WTC11 (cell line): Measurements from ENCODE around the gene TBC1D3I. TPM values are rescaled to one million over a fixed set of nuclear protein-coding genes. Genes with fewer than 3 reads are reported as not detected.
"Not testable (repeated sequence)": the region's sequence is repeated elsewhere in the genome, so short reads cannot be mapped to it uniquely, and the experiment has no call there.

Experiments
- ATAC-seq: fragments of 200-7000 bp; cut with Tn5 transposase; 2 replicates; pipeline ENCODE4 v1.10.0; 2021; ENCODE audit warnings: mild to moderate bottlenecking, moderate library complexity
- CTCF ChIA-PET: fragments of 300-600 bp; sonication (Branson Sonifier 250); formaldehyde crosslinking; loops from one replicate; lab custom pipeline; 2021; ENCODE audit warnings: antibody characterized with exemption; lab: Charles Lee
- POLR2A ChIA-PET: fragments of 350-600 bp; sonication (Branson Sonifier 250); formaldehyde crosslinking; loops from one replicate; lab custom pipeline; 2021; ENCODE audit warnings: antibody characterized with exemption; lab: Charles Lee
- DNase-seq: peaks from one replicate; pipeline ENCODE4 v3.0.0; 2021; ENCODE audit warnings: low spot score
- H3K27ac Mint-ChIP-seq: 2 replicates; pipeline ENCODE4 v1.8.0; 2021; ENCODE audit warnings: mixed read lengths
- H3K27me3 Mint-ChIP-seq: 2 replicates; pipeline ENCODE4 v1.8.0; 2021; ENCODE audit warnings: low read depth, mild to moderate bottlenecking, moderate library complexity, mixed read lengths
- H3K36me3 Mint-ChIP-seq: 2 replicates; pipeline ENCODE4 v1.8.0; 2021; ENCODE audit warnings: mixed read lengths
- H3K4me1 Mint-ChIP-seq: 2 replicates; pipeline ENCODE4 v1.8.0; 2022; ENCODE audit warnings: mixed read lengths
- H3K4me3 Mint-ChIP-seq: 2 replicates; pipeline ENCODE4 v1.8.0; 2021; ENCODE audit warnings: mild to moderate bottlenecking, moderate library complexity, mixed read lengths
- H3K9me3 Mint-ChIP-seq: 2 replicates; pipeline ENCODE4 v1.8.0; 2021; ENCODE audit warnings: mixed read lengths
- ELF4 ChIP-seq: sonication (generic); formaldehyde crosslinking; IDR thresholded peaks from 2 replicates; pipeline ENCODE4 v1.8.1; 2022; ENCODE audit warnings: low read depth, mild to moderate bottlenecking, moderate library complexity, missing genetic modification reagents
- EMX1 ChIP-seq: fragments of 250-450 bp; sonication (Bioruptor Pico); IDR thresholded peaks from 2 replicates; pipeline ENCODE4 v1.8.0; 2021; ENCODE audit warnings: mild to moderate bottlenecking
- ETV6 ChIP-seq: sonication (generic); formaldehyde crosslinking; IDR thresholded peaks from 2 replicates; pipeline ENCODE4 v1.8.1; 2022; ENCODE audit warnings: mild to moderate bottlenecking, missing genetic modification reagents
- FOXP1 ChIP-seq: sonication (generic); formaldehyde crosslinking; IDR thresholded peaks from 2 replicates; pipeline ENCODE4 v1.8.0; 2022; ENCODE audit warnings: missing genetic modification reagents, mild to moderate bottlenecking, moderate library complexity, borderline replicate concordance
- GRHL2 ChIP-seq: fragments of 250-450 bp; sonication (Bioruptor Pico); IDR thresholded peaks from 2 replicates; pipeline ENCODE4 v1.8.0; 2022; ENCODE audit warnings: mild to moderate bottlenecking, moderate library complexity; ENCODE audit not compliant: insufficient replicate concordance, severe bottlenecking
- HMGA2 ChIP-seq: fragments of 250-450 bp; sonication (Bioruptor Pico); IDR thresholded peaks from 2 replicates; pipeline ENCODE4 v1.4.0; 2021; ENCODE audit warnings: mild to moderate bottlenecking, moderate library complexity
- NFE2L1 ChIP-seq: sonication (generic); formaldehyde crosslinking; IDR thresholded peaks from 2 replicates; pipeline ENCODE4 v1.8.1; 2023; ENCODE audit warnings: missing genetic modification reagents
- NR3C1 ChIP-seq: sonication (generic); formaldehyde crosslinking; conservative IDR thresholded peaks from 2 replicates; pipeline ENCODE4 v1.8.1; 2023; ENCODE audit warnings: low read depth, mild to moderate bottlenecking, missing genetic modification reagents
- PRRX2 ChIP-seq: fragments of 250-450 bp; sonication (Bioruptor Pico); IDR thresholded peaks from 2 replicates; pipeline ENCODE4 v1.8.0; 2021; ENCODE audit warnings: mild to moderate bottlenecking
- RELA ChIP-seq: sonication (generic); formaldehyde crosslinking; IDR thresholded peaks from 2 replicates; pipeline ENCODE4 v1.8.1; 2022; ENCODE audit warnings: missing genetic modification reagents, mild to moderate bottlenecking, borderline replicate concordance
- RORB ChIP-seq: fragments of 250-450 bp; sonication (Bioruptor Pico); IDR thresholded peaks from 2 replicates; pipeline ENCODE4 v1.9.0; 2021; ENCODE audit warnings: mild to moderate bottlenecking
- TEAD4 ChIP-seq: sonication (generic); formaldehyde crosslinking; IDR thresholded peaks from 2 replicates; pipeline ENCODE4 v1.8.0; 2022; ENCODE audit warnings: mild to moderate bottlenecking, missing genetic modification reagents
- ZNF396 ChIP-seq: fragments of 250-450 bp; sonication (Bioruptor Pico); IDR thresholded peaks from 2 replicates; pipeline ENCODE4 v1.8.0; 2021; ENCODE audit warnings: mild to moderate bottlenecking, moderate library complexity, borderline replicate concordance
- total RNA-seq: library from RNA; stranded (reverse); gene quantifications from 3 replicates; pipeline ENCODE4 v1.2.3, GENCODE V29; 2021
- TF ChIP-seq, protein P1 (sequence below): sonication (generic); formaldehyde crosslinking; IDR thresholded peaks from 2 replicates; pipeline ENCODE4 v1.8.0; 2022; ENCODE audit warnings: missing genetic modification reagents
- TF ChIP-seq, protein P2 (sequence below): sonication (generic); formaldehyde crosslinking; IDR thresholded peaks from 2 replicates; pipeline ENCODE4 v1.8.0; 2022; ENCODE audit warnings: mild to moderate bottlenecking, missing genetic modification reagents
- TF ChIP-seq, protein P3 (sequence below): sonication (generic); formaldehyde crosslinking; IDR thresholded peaks from 2 replicates; pipeline ENCODE4 v1.8.1; 2022; ENCODE audit warnings: missing genetic modification reagents, borderline replicate concordance
- TF ChIP-seq, protein P4 (sequence below): sonication (generic); formaldehyde crosslinking; IDR thresholded peaks from 2 replicates; pipeline ENCODE4 v1.8.0; 2022; ENCODE audit warnings: mild to moderate bottlenecking, missing genetic modification reagents
- TF ChIP-seq, protein P5 (sequence below): fragments of 250-450 bp; sonication (Bioruptor Pico); IDR thresholded peaks from 2 replicates; pipeline ENCODE4 v1.9.0; 2021; ENCODE audit warnings: moderate library complexity, mild to moderate bottlenecking, inconsistent platforms, borderline replicate concordance
- TF ChIP-seq, protein P6 (sequence below): sonication (generic); formaldehyde crosslinking; IDR thresholded peaks from 2 replicates; pipeline ENCODE4 v1.8.1; 2022; ENCODE audit warnings: low read depth, missing genetic modification reagents, borderline replicate concordance

The TBC1D3I gene
- total RNA-seq, 1 experiment from 2014 or later, result 0.39 TPM

DNA sequence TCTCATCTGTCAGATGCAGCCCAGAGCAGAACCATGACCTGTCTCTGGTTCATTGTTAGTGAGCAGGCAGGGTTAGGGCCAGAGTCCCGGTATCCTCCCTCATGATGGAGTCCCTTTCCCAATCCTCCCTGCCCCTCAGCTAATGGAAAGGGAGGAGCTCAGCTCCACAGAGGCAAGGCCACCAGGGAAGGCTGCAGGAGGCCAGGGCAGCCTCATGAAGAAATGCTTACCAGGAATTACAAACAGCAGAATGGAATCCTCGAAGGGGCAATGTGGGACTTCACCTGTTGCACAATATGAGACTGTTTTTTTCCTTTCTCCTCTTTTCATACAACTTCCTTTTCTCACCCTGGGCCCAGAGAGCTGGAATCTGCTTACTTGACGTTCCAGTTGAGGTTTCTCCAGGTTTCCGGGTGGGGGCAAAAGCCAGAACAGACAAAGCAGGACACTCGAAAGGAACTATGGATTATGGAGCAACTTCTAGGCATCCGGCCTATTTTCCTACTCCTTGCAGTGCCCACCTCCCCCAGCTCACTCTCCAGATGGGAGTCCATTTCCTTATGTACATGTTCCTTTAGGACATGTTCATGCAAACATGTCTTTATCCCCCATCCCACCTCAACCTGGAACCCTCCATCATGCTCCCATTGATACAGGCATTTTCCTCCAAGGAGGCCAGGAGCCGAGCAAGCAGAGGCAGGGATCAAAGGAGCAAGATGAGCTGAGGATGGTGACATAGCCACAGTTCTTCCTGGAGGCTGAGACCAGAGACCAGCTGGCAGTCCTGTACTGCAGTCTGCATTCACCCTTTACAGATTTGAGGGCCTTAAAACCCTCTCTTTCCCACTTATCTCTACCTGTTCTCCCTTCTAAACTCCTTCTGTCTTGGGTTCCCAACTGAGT lies 48.7 kb downstream of the TBC1D3I start:
- H3K4me1 Mint-ChIP-seq, CTCF ChIA-PET, H3K4me3 Mint-ChIP-seq, H3K27me3 Mint-ChIP-seq, H3K27ac Mint-ChIP-seq, ATAC-seq, DNase-seq: not testable (repeated sequence)
- H3K9me3 Mint-ChIP-seq, result peaks cover 30% of the 10 kb centered on the region
- peaks cover 16% of the 10 kb centered on the region for H3K36me3 Mint-ChIP-seq
- POLR2A ChIA-PET, result interaction anchor here (0.8 kb wide), 1 partner anchor 33 kb away, joined by 3 read pairs; no protein-coding TSS in a partner anchor

DNA sequence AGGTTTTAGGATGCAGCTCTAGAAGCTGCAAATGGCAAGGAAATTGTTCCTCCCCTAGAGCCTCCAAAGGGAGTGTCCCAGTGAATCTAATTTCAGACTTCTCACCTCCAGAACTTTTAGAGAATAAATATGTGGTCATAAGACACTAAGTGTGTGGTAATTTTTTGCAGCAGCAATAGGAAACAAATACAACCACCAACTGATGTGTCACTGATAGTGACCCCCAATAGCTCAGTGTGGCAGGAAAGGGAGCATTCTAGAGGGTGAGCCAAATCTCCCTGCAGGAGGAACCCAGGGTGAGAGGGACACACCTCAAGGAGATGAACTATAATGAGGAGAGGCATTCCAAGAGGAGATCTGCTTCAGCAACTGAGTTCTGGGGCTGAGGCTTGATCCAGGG lies 49.5 kb downstream of the TBC1D3I start:
- H3K36me3 Mint-ChIP-seq, result peaks cover 16% of the 10 kb centered on the region
- TF ChIP-seq, protein P1, sequence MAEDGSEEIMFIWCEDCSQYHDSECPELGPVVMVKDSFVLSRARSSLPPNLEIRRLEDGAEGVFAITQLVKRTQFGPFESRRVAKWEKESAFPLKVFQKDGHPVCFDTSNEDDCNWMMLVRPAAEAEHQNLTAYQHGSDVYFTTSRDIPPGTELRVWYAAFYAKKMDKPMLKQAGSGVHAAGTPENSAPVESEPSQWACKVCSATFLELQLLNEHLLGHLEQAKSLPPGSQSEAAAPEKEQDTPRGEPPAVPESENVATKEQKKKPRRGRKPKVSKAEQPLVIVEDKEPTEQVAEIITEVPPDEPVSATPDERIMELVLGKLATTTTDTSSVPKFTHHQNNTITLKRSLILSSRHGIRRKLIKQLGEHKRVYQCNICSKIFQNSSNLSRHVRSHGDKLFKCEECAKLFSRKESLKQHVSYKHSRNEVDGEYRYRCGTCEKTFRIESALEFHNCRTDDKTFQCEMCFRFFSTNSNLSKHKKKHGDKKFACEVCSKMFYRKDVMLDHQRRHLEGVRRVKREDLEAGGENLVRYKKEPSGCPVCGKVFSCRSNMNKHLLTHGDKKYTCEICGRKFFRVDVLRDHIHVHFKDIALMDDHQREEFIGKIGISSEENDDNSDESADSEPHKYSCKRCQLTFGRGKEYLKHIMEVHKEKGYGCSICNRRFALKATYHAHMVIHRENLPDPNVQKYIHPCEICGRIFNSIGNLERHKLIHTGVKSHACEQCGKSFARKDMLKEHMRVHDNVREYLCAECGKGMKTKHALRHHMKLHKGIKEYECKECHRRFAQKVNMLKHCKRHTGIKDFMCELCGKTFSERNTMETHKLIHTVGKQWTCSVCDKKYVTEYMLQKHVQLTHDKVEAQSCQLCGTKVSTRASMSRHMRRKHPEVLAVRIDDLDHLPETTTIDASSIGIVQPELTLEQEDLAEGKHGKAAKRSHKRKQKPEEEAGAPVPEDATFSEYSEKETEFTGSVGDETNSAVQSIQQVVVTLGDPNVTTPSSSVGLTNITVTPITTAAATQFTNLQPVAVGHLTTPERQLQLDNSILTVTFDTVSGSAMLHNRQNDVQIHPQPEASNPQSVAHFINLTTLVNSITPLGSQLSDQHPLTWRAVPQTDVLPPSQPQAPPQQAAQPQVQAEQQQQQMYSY (CRISPR knock-in tag), result no peak
- TF ChIP-seq ZNF396 (no peak), GRHL2 (no peak)
- TF ChIP-seq, protein P2, sequence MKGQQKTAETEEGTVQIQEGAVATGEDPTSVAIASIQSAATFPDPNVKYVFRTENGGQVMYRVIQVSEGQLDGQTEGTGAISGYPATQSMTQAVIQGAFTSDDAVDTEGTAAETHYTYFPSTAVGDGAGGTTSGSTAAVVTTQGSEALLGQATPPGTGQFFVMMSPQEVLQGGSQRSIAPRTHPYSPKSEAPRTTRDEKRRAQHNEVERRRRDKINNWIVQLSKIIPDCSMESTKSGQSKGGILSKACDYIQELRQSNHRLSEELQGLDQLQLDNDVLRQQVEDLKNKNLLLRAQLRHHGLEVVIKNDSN (CRISPR knock-in tag), result no peak
- TF ChIP-seq, protein P3, sequence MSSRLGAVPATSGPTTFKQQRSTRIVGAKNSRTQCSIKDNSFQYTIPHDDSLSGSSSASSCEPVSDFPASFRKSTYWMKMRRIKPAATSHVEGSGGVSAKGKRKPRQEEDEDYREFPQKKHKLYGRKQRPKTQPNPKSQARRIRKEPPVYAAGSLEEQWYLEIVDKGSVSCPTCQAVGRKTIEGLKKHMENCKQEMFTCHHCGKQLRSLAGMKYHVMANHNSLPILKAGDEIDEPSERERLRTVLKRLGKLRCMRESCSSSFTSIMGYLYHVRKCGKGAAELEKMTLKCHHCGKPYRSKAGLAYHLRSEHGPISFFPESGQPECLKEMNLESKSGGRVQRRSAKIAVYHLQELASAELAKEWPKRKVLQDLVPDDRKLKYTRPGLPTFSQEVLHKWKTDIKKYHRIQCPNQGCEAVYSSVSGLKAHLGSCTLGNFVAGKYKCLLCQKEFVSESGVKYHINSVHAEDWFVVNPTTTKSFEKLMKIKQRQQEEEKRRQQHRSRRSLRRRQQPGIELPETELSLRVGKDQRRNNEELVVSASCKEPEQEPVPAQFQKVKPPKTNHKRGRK (CRISPR knock-in tag), result no peak
- CTCF ChIA-PET, result no interaction called here
- H3K4me3 Mint-ChIP-seq, result no peak overlapping the region
- H3K9me3 Mint-ChIP-seq, result peaks cover 25% of the 10 kb centered on the region
- no peak for ATAC-seq
- peaks cover 4% of the 10 kb centered on the region for H3K27me3 Mint-ChIP-seq
- POLR2A ChIA-PET, result no interaction called here
- peaks cover 2% of the 10 kb centered on the region; the same call in 1 of the 2 replicates for H3K4me1 Mint-ChIP-seq
- no peak overlapping the region for H3K27ac Mint-ChIP-seq
- DNase-seq, result no peak

DNA sequence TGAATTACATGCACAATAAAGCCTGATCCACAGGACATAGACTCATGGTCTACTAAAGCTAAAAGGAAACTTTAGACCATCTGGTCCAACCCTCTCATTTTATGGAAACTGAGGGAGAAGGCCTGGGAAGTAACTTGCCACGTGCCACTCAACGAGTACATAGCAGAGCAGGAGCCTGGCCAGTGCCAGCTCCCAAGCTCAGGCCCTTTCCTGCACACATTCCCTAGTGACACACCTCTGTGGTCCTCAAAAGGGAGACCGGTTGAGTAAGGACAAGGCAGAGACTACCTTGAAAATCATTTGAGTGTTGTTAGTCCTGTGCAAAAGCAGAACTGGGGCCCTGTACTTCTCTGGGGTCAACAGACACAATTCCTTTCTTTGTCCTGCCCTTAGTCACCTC lies 50.7 kb downstream of the TBC1D3I start:
- POLR2A ChIA-PET, result no interaction called here
- Mint-ChIP-seq H3K27me3 (peaks cover 4% of the 10 kb centered on the region), H3K4me1 (peaks cover 2% of the 10 kb centered on the region; the same call in 1 of the 2 replicates), H3K9me3 (peaks cover 12% of the 10 kb centered on the region), H3K36me3 (peaks cover 9% of the 10 kb centered on the region)
- no peak for TF ChIP-seq ETV6
- TF ChIP-seq, protein P4, sequence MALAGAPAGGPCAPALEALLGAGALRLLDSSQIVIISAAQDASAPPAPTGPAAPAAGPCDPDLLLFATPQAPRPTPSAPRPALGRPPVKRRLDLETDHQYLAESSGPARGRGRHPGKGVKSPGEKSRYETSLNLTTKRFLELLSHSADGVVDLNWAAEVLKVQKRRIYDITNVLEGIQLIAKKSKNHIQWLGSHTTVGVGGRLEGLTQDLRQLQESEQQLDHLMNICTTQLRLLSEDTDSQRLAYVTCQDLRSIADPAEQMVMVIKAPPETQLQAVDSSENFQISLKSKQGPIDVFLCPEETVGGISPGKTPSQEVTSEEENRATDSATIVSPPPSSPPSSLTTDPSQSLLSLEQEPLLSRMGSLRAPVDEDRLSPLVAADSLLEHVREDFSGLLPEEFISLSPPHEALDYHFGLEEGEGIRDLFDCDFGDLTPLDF, result no peak
- TF ChIP-seq FOXP1 (CRISPR knock-in tag), result no peak
- no peak for TF ChIP-seq EMX1
- no peak for TF ChIP-seq GRHL2
- TF ChIP-seq, all 79 proteins: peak for 0
- no peak overlapping the region for H3K27ac Mint-ChIP-seq
- H3K4me3 Mint-ChIP-seq, result no peak overlapping the region
- CTCF ChIA-PET, result no interaction called here
- ATAC-seq (no peak), DNase-seq (no peak)

DNA sequence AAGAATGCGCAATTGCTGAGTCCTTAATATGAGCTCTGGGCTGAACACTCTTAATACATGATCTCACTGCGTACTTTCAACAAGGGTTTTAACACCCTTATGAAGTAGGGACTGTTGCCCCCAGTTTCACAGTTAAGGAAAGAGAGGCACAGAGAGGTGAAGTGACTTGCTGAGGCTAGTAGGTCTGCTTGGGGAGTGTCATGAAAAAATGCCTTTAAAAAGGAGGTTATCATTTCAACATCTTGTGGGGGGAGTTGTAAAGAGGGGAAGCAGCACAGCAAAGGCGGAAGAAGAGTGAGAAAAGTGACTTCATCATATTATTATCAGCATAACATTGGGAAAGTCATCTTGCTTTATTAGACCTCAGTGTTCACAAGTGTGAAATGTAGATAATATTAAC lies 51.4 kb downstream of the TBC1D3I start:
- POLR2A ChIA-PET, result no interaction called here
- peaks cover 2% of the 10 kb centered on the region; the same call in 1 of the 2 replicates for H3K4me1 Mint-ChIP-seq
- H3K27ac Mint-ChIP-seq, result no peak overlapping the region
- H3K4me3 Mint-ChIP-seq, result no peak overlapping the region
- peaks cover 4% of the 10 kb centered on the region for H3K36me3 Mint-ChIP-seq
- ATAC-seq (no peak), DNase-seq (no peak)
- CTCF ChIA-PET, result interaction anchor here (2.0 kb wide), 1 partner anchor 18 kb away, joined by 6 read pairs; no protein-coding TSS in a partner anchor
- no peaks in the 10 kb centered on the region; the same call in 1 of the 2 replicates for H3K27me3 Mint-ChIP-seq
- H3K9me3 Mint-ChIP-seq, result peaks cover 5% of the 10 kb centered on the region
- TF ChIP-seq, protein P5, sequence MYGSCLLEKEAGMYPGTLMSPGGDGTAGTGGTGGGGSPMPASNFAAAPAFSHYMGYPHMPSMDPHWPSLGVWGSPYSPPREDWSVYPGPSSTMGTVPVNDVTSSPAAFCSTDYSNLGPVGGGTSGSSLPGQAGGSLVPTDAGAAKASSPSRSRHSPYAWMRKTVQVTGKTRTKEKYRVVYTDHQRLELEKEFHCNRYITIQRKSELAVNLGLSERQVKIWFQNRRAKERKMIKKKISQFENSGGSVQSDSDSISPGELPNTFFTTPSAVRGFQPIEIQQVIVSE, result no peak
- TF ChIP-seq, protein P6, sequence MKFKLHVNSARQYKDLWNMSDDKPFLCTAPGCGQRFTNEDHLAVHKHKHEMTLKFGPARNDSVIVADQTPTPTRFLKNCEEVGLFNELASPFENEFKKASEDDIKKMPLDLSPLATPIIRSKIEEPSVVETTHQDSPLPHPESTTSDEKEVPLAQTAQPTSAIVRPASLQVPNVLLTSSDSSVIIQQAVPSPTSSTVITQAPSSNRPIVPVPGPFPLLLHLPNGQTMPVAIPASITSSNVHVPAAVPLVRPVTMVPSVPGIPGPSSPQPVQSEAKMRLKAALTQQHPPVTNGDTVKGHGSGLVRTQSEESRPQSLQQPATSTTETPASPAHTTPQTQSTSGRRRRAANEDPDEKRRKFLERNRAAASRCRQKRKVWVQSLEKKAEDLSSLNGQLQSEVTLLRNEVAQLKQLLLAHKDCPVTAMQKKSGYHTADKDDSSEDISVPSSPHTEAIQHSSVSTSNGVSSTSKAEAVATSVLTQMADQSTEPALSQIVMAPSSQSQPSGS (CRISPR knock-in tag), result no peak
- TF ChIP-seq NFE2L1 (CRISPR knock-in tag) (no peak), ZNF396 (no peak), PRRX2 (CRISPR knock-in tag) (no peak), RORB (CRISPR knock-in tag) (no peak), HMGA2 (CRISPR knock-in tag) (no peak), NR3C1 (CRISPR knock-in tag) (no peak), TEAD4 (no peak), ELF4 (no peak), RELA (CRISPR knock-in tag) (no peak)
